Measurements from ENCODE around the gene KLHDC8A.

DNA sequence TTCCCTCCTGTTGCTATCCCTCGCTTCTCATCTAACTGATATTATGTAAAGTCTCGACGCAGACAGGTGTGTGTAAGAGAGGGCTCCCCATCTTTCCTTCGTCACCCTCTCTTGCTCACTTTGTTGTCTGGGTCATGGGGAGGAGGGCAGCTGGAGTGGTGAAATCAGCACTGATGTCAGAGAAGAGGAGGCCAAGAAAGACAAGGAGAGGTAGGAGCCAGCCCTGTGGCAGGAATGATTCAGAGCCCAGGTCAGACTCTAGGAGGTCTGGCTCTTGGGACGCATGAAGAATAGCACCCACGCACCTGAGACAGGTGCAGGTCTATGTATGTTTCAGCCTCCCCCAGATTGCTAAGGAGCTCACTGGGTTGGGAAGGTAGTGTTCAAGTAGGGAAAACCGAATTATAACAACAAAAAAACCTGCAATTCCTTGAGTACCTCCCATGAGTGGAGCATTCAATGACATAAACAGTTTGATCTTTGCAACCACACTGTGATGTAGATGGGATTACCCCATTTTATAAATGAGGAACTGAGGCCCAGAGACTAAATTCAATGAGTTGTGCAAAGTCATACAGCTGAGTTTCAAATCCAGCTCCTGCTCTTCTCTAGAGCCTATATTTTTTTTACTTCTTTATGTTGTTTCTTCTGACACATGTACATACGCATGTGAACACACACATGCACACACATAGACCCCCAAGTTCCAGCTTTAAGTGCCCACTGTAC lies 45.6 kb downstream of the KLHDC8A start:
- TF ChIP-seq, protein P1, sequence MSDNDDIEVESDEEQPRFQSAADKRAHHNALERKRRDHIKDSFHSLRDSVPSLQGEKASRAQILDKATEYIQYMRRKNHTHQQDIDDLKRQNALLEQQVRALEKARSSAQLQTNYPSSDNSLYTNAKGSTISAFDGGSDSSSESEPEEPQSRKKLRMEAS (IDR thresholded peaks at IDR 0.05; ENCODE audit: insufficient read depth, insufficient read length): no peak
- no peak for TF ChIP-seq JUN (IDR thresholded peaks at IDR 0.05; ENCODE audit: borderline replicate concordance, insufficient read depth, insufficient read length, low read depth)
- TF ChIP-seq, protein P2, sequence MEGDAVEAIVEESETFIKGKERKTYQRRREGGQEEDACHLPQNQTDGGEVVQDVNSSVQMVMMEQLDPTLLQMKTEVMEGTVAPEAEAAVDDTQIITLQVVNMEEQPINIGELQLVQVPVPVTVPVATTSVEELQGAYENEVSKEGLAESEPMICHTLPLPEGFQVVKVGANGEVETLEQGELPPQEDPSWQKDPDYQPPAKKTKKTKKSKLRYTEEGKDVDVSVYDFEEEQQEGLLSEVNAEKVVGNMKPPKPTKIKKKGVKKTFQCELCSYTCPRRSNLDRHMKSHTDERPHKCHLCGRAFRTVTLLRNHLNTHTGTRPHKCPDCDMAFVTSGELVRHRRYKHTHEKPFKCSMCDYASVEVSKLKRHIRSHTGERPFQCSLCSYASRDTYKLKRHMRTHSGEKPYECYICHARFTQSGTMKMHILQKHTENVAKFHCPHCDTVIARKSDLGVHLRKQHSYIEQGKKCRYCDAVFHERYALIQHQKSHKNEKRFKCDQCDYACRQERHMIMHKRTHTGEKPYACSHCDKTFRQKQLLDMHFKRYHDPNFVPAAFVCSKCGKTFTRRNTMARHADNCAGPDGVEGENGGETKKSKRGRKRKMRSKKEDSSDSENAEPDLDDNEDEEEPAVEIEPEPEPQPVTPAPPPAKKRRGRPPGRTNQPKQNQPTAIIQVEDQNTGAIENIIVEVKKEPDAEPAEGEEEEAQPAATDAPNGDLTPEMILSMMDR (IDR thresholded peaks at IDR 0.05; ENCODE audit: extremely low read depth in 1 of 2, insufficient read depth in 1 of 2, low read depth in 1 of 2, low read length in 2 of 2): no peak
- TF ChIP-seq POLR2AphosphoS5 (IDR thresholded peaks at IDR 0.05; ENCODE audit: insufficient read depth, low read depth, low read length): no peak
- TF ChIP-seq EZH2 (IDR thresholded peaks at IDR 0.05; ENCODE audit: borderline replicate concordance, low read depth, low read length, severe bottlenecking): no peak
- TF ChIP-seq POLR2A (IDR thresholded peaks at IDR 0.05; ENCODE audit: low read depth, low read length): no peak
- TF ChIP-seq GATA2 (IDR thresholded peaks at IDR 0.05; ENCODE audit: insufficient read depth, insufficient read length, low read depth, low read length): no peak
